ENCODE measurements around the gene SH3PXD2B. TPM values are rescaled to one million over a fixed set of nuclear protein-coding genes. Genes with fewer than 3 reads are reported as not detected.
A peak's percentile ranks its signal among the peaks of the same experiment; 100 is the strongest.

SH3PXD2B gene
- total RNA-seq, 6 donors from 2014 or later = 17.1 to 55.5 (median 43.2) TPM

GRCh38 chr5:172456076-172456722 lies 1.9 kb upstream of the SH3PXD2B start:
- no peak for TF ChIP-seq CTCF (IDR thresholded peaks at IDR 0.05)
- TF ChIP-seq POLR2AphosphoS5 (IDR thresholded peaks at IDR 0.05) = no peak
- TF ChIP-seq EP300 (IDR thresholded peaks at IDR 0.05) = no peak
- TF ChIP-seq POLR2A (IDR thresholded peaks at IDR 0.05) = no peak
- Histone ChIP-seq H3K36me3 (no peaks in the 10 kb centered on the region), H3K27ac (peak overlapping the region in 3 of 4 donors; percentile 20 to 93 (median 31)), H3K4me3 (no peak overlapping the region), H3K27me3 (peaks cover 0 to 3% (median 0%) of the 10 kb centered on the region in 4 donors), H3K4me1 (peaks cover 17 to 37% (median 26%) of the 10 kb centered on the region in 4 donors), H3K9me3 (no peaks in the 10 kb centered on the region)
- WGBS, 2 donors = 62 to 75% methylated on average over 10 of the region's 10 CpGs
- DNase-seq (peak in 1 of 2 donors; percentile 18), ATAC-seq (ENCODE audit: low FRiP score in 2 of 2) (no peak)

GRCh38 chr5:172455511-172456061 lies 1.3 kb upstream of the SH3PXD2B start:
- Histone ChIP-seq H3K4me1 (peaks cover 18 to 33% (median 22%) of the 10 kb centered on the region in 4 donors), H3K9me3 (no peaks in the 10 kb centered on the region), H3K4me3 (no peak overlapping the region), H3K36me3 (no peaks in the 10 kb centered on the region), H3K27me3 (peaks cover 0 to 3% (median 0%) of the 10 kb centered on the region in 4 donors), H3K27ac (peak overlapping the region; percentile 3 to 93 (median 48))
- ATAC-seq (ENCODE audit: low FRiP score in 2 of 2) (peak; percentile 32 to 60), DNase-seq (peak in 1 of 2 donors; percentile 21)
- WGBS, 2 donors = 60 to 70% methylated on average over 6 to 13 of the region's 13 CpGs
- TF ChIP-seq POLR2AphosphoS5 (IDR thresholded peaks at IDR 0.05) (peak in 1 of 2 donors; percentile 17), EP300 (IDR thresholded peaks at IDR 0.05) (no peak), CTCF (IDR thresholded peaks at IDR 0.05) (no peak), POLR2A (IDR thresholded peaks at IDR 0.05) (no peak)

GRCh38 chr5:172455087-172455381 lies 709 bp upstream of the SH3PXD2B start:
- no peak for ATAC-seq (ENCODE audit: low FRiP score in 2 of 2)
- Histone ChIP-seq H3K9me3 (no peaks in the 10 kb centered on the region), H3K27ac (peak overlapping the region; percentile 51 to 93 (median 66)), H3K27me3 (peaks cover 0 to 3% (median 0%) of the 10 kb centered on the region in 4 donors), H3K4me1 (peaks cover 17 to 32% (median 21%) of the 10 kb centered on the region in 4 donors), H3K4me3 (peak overlapping the region in 3 of 4 donors; percentile 82 to 92 (median 91)), H3K36me3 (no peaks in the 10 kb centered on the region)
- 71 to 74% methylated on average over 8 of the region's 8 CpGs for WGBS, 2 donors
- DNase-seq = no peak
- TF ChIP-seq POLR2AphosphoS5 (IDR thresholded peaks at IDR 0.05) (no peak), EP300 (IDR thresholded peaks at IDR 0.05) (no peak)

GRCh38 chr5:172453986-172454357 lies 353 bp downstream of the SH3PXD2B start:
- Histone ChIP-seq H3K27me3 (peaks cover 0 to 3% (median 0%) of the 10 kb centered on the region in 4 donors), H3K4me3 (peak overlapping the region; percentile 82 to 92 (median 87)), H3K27ac (peak overlapping the region; percentile 79 to 93 (median 86)), H3K4me1 (peaks cover 17 to 32% (median 21%) of the 10 kb centered on the region in 4 donors), H3K9me3 (no peaks in the 10 kb centered on the region), H3K36me3 (no peaks in the 10 kb centered on the region)
- DNase-seq = peak in 1 of 2 donors; percentile 22
- WGBS, 2 donors = 0 to 3% methylated on average over 21 to 23 of the region's 35 CpGs
- no peak for ATAC-seq (ENCODE audit: low FRiP score in 2 of 2)
- TF ChIP-seq CTCF (IDR thresholded peaks at IDR 0.05) (no peak), EP300 (IDR thresholded peaks at IDR 0.05) (no peak), POLR2A (IDR thresholded peaks at IDR 0.05) (no peak), POLR2AphosphoS5 (IDR thresholded peaks at IDR 0.05) (no peak)

GRCh38 chr5:172453206-172453985 lies 929 bp downstream of the SH3PXD2B start:
- Histone ChIP-seq H3K36me3 (no peaks in the 10 kb centered on the region), H3K9me3 (no peaks in the 10 kb centered on the region), H3K4me1 (peaks cover 17 to 32% (median 21%) of the 10 kb centered on the region in 4 donors), H3K27ac (peak overlapping the region; percentile 79 to 93 (median 86)), H3K4me3 (peak overlapping the region; percentile 82 to 92 (median 87)), H3K27me3 (peaks cover 0 to 3% (median 0%) of the 10 kb centered on the region in 4 donors)
- DNase-seq = peak in 1 of 2 donors; percentile 22
- TF ChIP-seq EP300 (IDR thresholded peaks at IDR 0.05) (no peak), POLR2A (IDR thresholded peaks at IDR 0.05) (no peak), CTCF (IDR thresholded peaks at IDR 0.05) (peak in 3 of 6 experiments; percentile 31 to 40 (median 32)), POLR2AphosphoS5 (IDR thresholded peaks at IDR 0.05) (no peak)
- ATAC-seq (ENCODE audit: low FRiP score in 2 of 2) = peak; percentile 18 to 44
- 23 to 34% methylated on average over 13 to 24 of the region's 24 CpGs for WGBS, 2 donors

All from upper lobe of left lung (tissue), 6 donors.